Activated naive CD8-positive, alpha-beta T cell treated with anti-CD3 and anti-CD28 coated beads for 36 hours (primary cell): ENCODE measurements around the gene ZNF573. TPM values are rescaled to one million over a fixed set of nuclear protein-coding genes. Genes with fewer than 3 reads are reported as not detected.
A peak's percentile ranks its signal among the peaks of the same experiment; 100 is the strongest.
"Not testable (repeated sequence)": the region's sequence is repeated elsewhere in the genome, so short reads cannot be mapped to it uniquely, and the experiment has no call there.

ENCODE experiments used
- DNase-seq: peaks from one replicate; pipeline ENCODE4 v3.0.0; 2021
- H3K27ac Mint-ChIP-seq: one replicate; pipeline ENCODE4 v1.8.0; 2022; ENCODE audit warnings: mild to moderate bottlenecking, moderate library complexity, mixed read lengths
- H3K27me3 Mint-ChIP-seq: one replicate; pipeline ENCODE4 v1.8.0; 2022; ENCODE audit warnings: mild to moderate bottlenecking, mixed read lengths
- H3K36me3 Mint-ChIP-seq: one replicate; pipeline ENCODE4 v1.8.0; 2021; ENCODE audit warnings: mild to moderate bottlenecking, mixed read lengths
- H3K4me1 Mint-ChIP-seq: one replicate; pipeline ENCODE4 v1.8.0; 2021; ENCODE audit warnings: mixed read lengths
- H3K4me3 Mint-ChIP-seq: one replicate; pipeline ENCODE4 v1.8.0; 2022; ENCODE audit warnings: mild to moderate bottlenecking, moderate library complexity, mixed read lengths
- H3K9me3 Mint-ChIP-seq: one replicate; pipeline ENCODE4 v1.8.0; 2022; ENCODE audit warnings: mixed read lengths
- total RNA-seq, 2 experiments: library from RNA; stranded (reverse); gene quantifications; one replicate each; pipeline ENCODE4 v1.2.3, GENCODE V29; 2021

Gene ZNF573
- 1 to 10 TPM; 7.3 to 7.8 TPM for total RNA-seq

DNA sequence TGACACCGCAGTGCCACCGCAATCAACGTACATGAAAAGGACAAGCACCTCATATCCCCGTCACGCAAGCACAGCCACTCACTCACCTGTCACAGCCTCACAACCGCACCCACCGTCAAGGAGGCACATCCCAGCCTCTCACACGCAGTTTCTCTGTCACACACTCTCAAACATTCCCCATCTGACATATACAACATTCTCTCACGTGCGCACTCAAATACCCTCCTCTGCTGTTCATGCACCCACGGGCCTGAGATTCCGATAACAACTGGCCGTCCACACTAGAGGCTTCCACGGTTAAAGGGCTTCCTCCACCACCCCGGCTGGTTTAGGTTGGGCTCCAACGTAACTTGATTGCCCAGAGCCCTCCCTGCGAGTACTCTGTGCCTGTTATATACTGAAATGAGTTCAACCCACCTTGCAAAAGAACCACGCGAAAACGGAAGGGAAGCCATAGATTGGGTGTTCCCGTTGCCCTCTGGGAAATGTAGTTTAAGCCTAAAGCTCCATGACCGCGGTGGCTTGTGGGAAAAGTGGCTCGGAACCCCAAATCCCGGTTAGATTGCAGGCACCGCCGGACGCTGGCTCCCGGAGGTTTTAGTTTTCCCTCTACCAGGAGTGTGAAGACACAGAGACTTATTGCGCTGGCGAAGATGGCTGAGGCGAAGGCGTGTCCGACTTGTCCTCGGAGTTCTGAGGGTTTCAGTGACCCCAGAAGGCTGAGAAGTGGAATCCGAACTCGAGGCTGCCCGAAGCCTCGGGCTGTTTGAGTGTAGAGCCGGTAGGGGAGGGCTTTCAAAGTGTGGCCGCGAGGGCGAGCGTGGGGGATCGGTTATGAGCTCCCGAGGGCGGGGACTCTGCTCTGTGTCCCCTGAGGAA is at the start of gene ZNF573:
ZNF573 (minus strand) TSS at position 460 of the 879 bp plus-strand sequence. CDS start 5,857 bp downstream, outside the sequence.
- peak within 1 kb of the TSS; percentile 94 for H3K27ac Mint-ChIP-seq
- no peaks in the 10 kb centered on the region for H3K27me3 Mint-ChIP-seq
- H3K36me3 Mint-ChIP-seq = peaks cover 48% of the 10 kb centered on the region
- H3K9me3 Mint-ChIP-seq = peaks cover 29% of the 10 kb centered on the region
- H3K4me1 Mint-ChIP-seq = peaks cover 16% of the 10 kb centered on the region
- peak within 1 kb of the TSS; percentile 91 for H3K4me3 Mint-ChIP-seq
- peak; percentile 81 for DNase-seq

DNA sequence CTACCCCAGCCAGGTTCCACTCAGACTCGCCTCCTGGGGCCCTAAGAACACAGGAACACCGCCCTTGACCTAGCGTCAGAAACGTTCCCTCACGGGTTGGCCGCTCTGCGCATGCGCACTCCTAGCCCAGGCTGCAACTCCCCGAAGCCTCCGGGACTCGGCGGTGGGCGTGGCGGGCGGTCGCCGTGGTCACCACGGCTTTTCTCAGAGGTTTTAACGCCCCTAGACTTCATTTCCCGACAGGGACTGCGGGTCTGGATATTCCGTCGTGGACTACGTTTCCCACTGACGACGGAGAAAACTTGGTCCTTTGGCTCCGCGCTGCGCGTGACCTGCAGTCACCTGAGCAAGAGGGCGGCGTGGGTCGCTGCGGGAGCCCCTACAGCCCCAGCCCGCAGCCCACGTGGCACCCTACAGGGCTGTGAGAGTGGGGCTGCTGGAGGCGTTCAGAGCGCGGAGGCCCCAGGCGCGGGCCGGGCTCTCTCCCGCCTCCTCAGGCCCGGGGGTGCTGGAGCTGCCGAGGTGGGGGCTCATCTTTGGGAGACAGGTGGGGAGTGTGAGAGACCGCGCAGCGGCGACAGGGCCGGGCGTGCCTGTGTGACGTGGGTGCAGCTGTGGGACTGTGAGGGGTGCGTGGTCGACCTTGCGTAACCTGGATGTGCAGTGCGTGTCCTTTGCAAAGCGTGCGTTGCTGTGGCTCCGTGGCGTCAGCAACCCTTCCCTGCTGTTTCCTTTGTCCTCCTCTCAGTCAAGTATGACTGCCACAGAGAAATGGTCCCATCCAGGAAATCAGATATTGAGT is 38.0 kb upstream of the ZNF573 start:
- Mint-ChIP-seq H3K27me3 (peaks cover 21% of the 10 kb centered on the region), H3K36me3 (peaks cover 35% of the 10 kb centered on the region), H3K27ac (no peak overlapping the region), H3K9me3 (peaks cover 36% of the 10 kb centered on the region), H3K4me3 (peak overlapping the region; percentile 62), H3K4me1 (no peaks in the 10 kb centered on the region)
- peak; percentile 72 for DNase-seq

DNA sequence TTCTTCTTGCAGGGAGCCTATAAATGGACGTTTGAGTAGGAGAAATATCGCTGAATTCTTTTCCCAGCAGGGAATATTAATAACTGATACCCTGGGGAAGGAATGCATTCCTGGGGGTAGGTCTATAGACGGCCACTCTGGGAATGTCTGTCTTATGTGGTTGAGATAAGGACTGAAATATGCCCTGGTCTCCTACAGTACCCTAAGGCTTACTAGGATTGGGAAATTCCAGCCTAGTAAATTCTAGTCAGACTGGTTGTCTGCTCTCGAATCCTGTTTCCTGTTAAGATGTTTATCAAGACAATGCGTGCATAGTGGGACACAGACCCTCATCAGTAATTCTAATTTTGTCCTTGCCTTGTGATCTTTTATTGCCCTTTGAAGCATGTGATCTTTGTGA is 36.2 kb upstream of the ZNF573 start:
- H3K36me3 Mint-ChIP-seq = peaks cover 21% of the 10 kb centered on the region
- not testable (repeated sequence) for H3K27ac Mint-ChIP-seq, H3K4me3 Mint-ChIP-seq, DNase-seq, H3K4me1 Mint-ChIP-seq
- peaks cover 29% of the 10 kb centered on the region for H3K9me3 Mint-ChIP-seq
- peaks cover 21% of the 10 kb centered on the region for H3K27me3 Mint-ChIP-seq

DNA sequence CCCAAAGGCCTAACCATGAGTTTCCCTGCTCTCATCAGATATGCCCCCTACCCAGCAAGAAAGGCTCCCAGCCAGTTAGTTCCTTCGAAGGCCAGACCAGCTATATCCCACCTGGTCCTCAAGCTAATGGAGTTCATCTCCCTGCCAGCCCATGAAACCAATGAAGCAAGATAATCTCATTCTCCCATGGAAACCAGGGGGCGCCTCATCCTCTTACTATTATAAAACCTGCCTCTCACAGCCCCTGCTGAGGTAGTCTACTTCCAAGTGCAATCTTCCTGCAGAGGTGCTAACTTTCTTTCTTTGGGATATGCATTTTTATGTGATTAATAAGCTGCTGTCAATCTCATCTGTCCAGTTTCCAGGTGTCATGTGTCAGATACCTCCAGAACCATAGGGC is 34.0 kb upstream of the ZNF573 start:
- Mint-ChIP-seq H3K36me3 (peaks cover 13% of the 10 kb centered on the region), H3K27me3 (peaks cover 15% of the 10 kb centered on the region), H3K4me3 (no peak overlapping the region), H3K9me3 (peaks cover 22% of the 10 kb centered on the region), H3K27ac (no peak overlapping the region), H3K4me1 (no peaks in the 10 kb centered on the region)
- DNase-seq = no peak

DNA sequence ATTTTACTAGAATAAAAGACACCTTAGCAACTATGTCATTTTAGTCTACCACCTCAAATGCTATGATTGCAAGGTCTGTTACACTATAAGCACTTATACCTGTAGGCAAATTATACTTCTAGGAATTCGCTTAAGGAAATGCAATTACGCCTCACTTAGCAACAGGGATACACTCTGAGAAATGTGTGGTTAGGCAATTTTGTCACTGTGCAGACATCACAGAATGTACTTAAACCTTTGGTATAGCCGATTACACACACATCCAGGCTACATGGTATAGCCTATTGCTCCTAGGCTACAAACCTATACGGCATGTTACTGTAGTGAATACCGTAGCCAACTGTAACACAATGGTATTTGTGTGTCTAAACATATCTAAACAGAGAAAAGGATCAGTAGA is 30.0 kb upstream of the ZNF573 start:
- Mint-ChIP-seq H3K27me3 (no peaks in the 10 kb centered on the region), H3K27ac (no peak overlapping the region), H3K9me3 (peaks cover 37% of the 10 kb centered on the region), H3K36me3 (peaks cover 6% of the 10 kb centered on the region), H3K4me3 (no peak overlapping the region), H3K4me1 (no peaks in the 10 kb centered on the region)
- DNase-seq = no peak

DNA sequence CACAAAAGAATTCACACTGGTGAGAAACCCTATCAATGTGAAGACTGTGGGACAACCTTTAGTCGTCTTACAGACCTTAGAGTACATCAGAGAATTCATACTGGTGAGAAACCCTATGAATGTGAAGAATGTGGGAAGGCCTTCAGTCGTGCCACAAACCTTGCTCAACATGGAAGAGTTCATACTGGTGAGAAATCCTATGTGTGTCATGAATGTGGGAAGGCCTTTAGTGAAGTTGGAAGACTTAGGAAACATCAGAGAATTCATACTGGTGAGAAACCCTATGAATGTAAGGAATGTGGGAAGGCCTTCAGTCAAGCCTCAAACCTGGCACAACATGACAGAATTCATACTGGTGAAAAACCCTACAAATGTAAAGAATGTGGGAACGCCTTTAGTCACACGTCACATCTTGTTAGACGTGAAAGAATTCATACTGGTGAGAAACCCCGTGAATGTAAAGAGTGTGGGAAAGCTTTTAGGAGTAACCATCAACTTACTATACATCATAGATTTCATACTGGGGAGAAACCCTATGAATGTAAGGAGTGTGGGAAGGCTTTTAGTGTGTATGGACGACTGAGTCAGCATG is 24.0 kb upstream of the ZNF573 start:
- no peaks in the 10 kb centered on the region for H3K4me1 Mint-ChIP-seq
- no peaks in the 10 kb centered on the region for H3K27me3 Mint-ChIP-seq
- peaks cover 22% of the 10 kb centered on the region for H3K36me3 Mint-ChIP-seq
- no peak overlapping the region for H3K4me3 Mint-ChIP-seq
- H3K9me3 Mint-ChIP-seq = peaks cover 68% of the 10 kb centered on the region
- H3K27ac Mint-ChIP-seq = no peak overlapping the region
- DNase-seq = no peak

DNA sequence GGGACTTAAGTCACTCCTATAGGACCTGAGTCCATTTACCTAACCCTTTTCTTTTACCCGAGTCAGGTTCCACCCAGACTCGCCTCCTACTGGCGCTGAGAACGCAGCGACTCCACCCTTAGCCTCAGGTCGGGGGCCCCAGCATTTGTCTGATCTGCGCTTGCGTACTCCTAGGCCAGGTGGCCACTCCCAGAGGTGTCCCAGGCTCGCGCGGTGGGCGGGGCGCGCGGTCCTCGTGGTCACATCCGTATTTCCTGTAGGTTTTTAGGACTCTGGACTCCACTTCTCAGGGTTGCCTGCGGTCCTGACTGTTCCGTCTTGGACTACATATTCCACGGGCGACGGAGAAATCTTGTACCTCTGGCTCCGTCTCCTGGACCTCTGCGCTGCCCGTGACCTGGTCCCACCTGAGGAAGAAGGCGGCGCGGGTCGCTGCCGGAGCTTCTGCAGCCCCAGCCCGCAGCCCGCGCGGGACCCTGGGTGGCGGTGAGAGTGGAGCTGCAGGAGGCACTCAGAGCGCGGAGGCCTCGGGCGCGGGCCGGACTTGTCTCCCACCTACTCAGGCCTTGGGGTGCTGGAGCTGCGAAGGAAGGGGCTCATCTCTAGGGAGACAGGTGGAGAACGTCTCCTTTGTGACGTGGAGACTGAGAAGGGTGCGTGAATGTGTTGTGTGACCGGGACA is 11.0 kb upstream of the ZNF573 start:
- H3K4me1 Mint-ChIP-seq = no peaks in the 10 kb centered on the region
- peaks cover 6% of the 10 kb centered on the region for H3K36me3 Mint-ChIP-seq
- H3K4me3 Mint-ChIP-seq = no peak overlapping the region
- H3K9me3 Mint-ChIP-seq = peaks cover 38% of the 10 kb centered on the region
- H3K27ac Mint-ChIP-seq = no peak overlapping the region
- no peaks in the 10 kb centered on the region for H3K27me3 Mint-ChIP-seq
- no peak for DNase-seq

DNA sequence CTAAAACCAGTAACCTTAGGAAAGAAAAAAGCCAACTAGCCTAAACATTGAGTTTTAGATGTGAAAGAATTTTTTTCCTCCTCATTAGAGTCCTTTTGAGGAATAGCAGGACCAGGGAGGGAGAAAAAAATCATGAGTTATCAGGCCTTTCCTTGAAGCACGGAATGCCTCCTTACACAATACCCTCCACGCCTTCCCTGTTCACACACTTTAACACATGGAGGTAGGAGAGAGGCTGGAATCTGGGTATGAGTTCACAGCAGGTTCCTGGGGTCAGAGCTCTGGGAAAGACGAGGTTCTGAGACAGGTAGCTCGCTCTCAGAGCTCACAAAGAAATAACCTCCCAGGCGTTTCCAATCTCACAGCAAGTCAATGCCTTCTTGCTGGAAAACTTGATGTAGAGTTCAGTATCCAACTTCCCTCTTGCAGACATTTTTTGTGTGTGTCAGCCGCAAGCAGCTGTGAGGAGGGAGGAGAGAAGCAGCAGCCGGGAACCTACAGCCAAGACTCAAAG is 716 bp downstream of the ZNF573 start:
- Mint-ChIP-seq H3K9me3 (peaks cover 31% of the 10 kb centered on the region), H3K36me3 (peaks cover 52% of the 10 kb centered on the region), H3K4me3 (peak overlapping the region; percentile 91)

DNA sequence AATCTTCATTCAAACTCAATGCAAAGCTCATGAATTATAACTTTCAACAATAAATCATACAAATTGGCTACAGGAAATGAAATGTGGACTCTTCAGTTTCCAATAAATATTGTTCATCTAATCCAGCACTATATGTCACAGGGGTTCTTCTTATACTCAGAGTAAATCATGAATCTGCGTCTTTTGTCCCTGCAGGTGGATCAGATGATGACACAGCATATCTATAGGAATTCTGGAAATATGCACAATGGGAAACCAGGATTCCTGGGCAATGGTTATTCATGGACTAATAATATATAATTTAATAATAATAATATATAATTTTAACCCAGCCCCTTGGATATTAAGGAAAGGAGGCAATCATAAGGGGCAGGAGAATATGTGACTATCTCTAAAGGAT is 8.4 kb downstream of the ZNF573 start:
- Mint-ChIP-seq H3K4me1 (peaks cover 7% of the 10 kb centered on the region), H3K36me3 (peaks cover 79% of the 10 kb centered on the region), H3K9me3 (peaks cover 41% of the 10 kb centered on the region), H3K27ac (no peak overlapping the region), H3K27me3 (no peaks in the 10 kb centered on the region), H3K4me3 (no peak overlapping the region)
- DNase-seq = no peak

More for the DNA sequence above, 716 bp downstream of the ZNF573 start:
- peaks cover 16% of the 10 kb centered on the region for H3K4me1 Mint-ChIP-seq
- H3K27ac Mint-ChIP-seq = peak overlapping the region; percentile 94
- H3K27me3 Mint-ChIP-seq = no peaks in the 10 kb centered on the region
- no peak for DNase-seq

DNA sequence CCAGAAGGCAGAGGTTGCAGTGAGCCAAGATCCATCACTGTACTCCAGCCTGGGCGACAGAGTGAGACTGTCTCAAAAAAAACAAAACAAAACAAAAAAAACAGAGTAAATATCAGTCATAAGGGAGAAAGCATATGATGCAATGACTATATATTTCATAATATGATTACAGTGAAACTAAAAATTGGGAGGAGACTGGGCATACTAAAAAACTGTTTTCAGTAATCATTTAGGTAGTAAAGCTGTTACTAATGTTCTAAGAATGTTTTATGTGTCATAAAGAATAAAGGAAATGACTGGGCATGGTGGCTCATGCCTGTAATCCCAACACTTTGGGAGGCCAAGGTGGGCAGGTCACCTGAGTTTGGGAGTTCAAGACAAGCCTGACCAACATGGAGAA is 15.9 kb downstream of the ZNF573 start:
- Mint-ChIP-seq H3K27me3 (no peaks in the 10 kb centered on the region), H3K4me3 (no peak overlapping the region), H3K4me1 (no peaks in the 10 kb centered on the region), H3K36me3 (peaks cover 83% of the 10 kb centered on the region), H3K9me3 (peaks cover 32% of the 10 kb centered on the region), H3K27ac (peak overlapping the region; percentile 26)
- DNase-seq = no peak

DNA sequence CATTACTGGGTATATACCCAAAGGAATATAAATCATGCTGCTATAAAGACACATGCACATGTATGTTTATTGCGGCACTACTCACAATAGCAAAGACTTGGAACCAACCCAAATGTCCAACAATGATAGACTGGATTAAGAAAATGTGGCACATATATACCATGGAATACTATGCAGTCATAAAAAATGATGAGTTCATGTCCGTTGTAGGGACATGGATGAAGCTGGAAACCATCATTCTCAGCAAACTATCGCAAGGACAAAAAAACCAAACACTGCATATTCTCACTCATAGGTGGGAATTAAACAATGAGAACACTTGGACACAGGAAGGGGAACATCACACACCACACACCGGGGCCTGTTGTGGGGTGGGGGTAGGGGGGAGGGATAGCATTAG is 21.7 kb downstream of the ZNF573 start:
- H3K4me3 Mint-ChIP-seq, DNase-seq, H3K4me1 Mint-ChIP-seq, H3K27me3 Mint-ChIP-seq, H3K27ac Mint-ChIP-seq: not testable (repeated sequence)
- Mint-ChIP-seq H3K36me3 (peaks cover 69% of the 10 kb centered on the region), H3K9me3 (peaks cover 33% of the 10 kb centered on the region)

DNA sequence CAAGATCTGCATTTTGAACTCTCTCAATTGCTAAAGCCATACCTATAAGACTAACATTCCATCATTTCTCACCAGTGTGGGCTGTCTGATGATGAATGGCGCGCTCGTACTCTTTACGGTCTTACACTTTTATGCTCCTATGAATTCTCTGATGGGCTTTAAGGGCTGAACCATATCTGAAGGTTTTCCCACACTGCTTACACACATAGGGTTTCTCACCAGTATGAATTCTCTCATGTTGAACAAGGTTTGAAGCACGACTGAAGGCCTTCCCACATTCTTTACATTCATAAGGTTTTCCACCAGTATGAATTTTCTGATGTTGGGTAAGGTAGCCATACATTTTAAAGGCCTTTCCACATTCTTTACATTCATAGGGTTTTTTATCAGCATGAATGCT is 41.0 kb downstream of the ZNF573 start:
- Mint-ChIP-seq H3K27ac (no peak overlapping the region), H3K27me3 (no peaks in the 10 kb centered on the region), H3K4me1 (no peaks in the 10 kb centered on the region), H3K9me3 (peaks cover 72% of the 10 kb centered on the region), H3K4me3 (no peak overlapping the region), H3K36me3 (peaks cover 93% of the 10 kb centered on the region)
- no peak for DNase-seq

DNA sequence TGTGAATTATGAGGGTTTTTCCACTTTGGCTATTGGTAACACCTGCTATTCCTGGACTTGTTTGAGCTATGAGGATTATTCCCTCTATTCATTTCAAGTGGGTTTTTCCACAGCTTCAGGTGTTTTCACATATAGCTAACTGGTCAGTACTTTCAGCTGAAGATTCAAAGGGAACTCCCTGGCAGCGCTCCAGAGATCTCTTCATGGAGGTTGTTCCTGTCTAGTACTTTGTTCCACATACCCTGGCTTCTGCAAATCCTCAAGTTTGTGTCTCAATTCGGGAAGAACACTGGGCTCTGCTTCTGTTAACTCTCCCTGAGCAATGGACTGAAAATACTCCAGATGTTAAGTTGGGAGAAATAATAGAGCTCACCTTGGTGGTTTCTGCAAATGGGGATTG is 54.2 kb downstream of the ZNF573 start:
- H3K27ac Mint-ChIP-seq = no peak overlapping the region
- no peak for DNase-seq
- no peaks in the 10 kb centered on the region for H3K4me1 Mint-ChIP-seq
- H3K27me3 Mint-ChIP-seq = no peaks in the 10 kb centered on the region
- no peak overlapping the region for H3K4me3 Mint-ChIP-seq
- H3K9me3 Mint-ChIP-seq = peaks cover 12% of the 10 kb centered on the region
- peaks cover 19% of the 10 kb centered on the region for H3K36me3 Mint-ChIP-seq

DNA sequence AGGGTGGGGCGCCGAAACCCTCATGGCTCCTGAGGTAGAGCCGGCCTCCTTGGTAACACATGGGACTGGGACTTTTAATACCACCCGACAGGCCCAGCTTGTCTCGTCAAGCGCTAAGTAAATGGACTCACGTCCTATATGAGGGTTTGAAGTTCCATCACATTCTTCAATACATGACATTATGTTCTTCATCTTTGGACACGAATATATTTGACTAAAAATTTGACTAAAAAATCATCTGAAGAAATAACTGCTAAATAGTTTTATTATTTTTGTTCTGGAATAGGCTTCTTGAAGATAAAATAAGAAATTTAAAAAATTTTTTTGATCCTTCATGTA is 59.5 kb downstream of the ZNF573 start:
- peaks cover 15% of the 10 kb centered on the region for H3K4me1 Mint-ChIP-seq
- peak overlapping the region; percentile 91 for H3K4me3 Mint-ChIP-seq
- peak overlapping the region; percentile 88 for H3K27ac Mint-ChIP-seq

More for the DNA sequence above, 59.5 kb downstream of the ZNF573 start:
- Mint-ChIP-seq H3K27me3 (no peaks in the 10 kb centered on the region), H3K9me3 (peaks cover 17% of the 10 kb centered on the region), H3K36me3 (peaks cover 38% of the 10 kb centered on the region)
- no peak for DNase-seq
